H1 (cell line): ENCODE results near the gene LCE6A. TPM values are rescaled to one million over a fixed set of nuclear protein-coding genes. Genes with fewer than 3 reads are reported as not detected.

Source experiments
- CTCF ChIA-PET: fragments of 300-600 bp; sonication (Branson Sonifier 250); formaldehyde crosslinking; loops from one replicate; lab custom pipeline; 2021; ENCODE audit not compliant: partially characterized antibody; lab: Charles Lee
- POLR2A ChIA-PET: fragments of 300-600 bp; sonication (Branson Sonifier 250); formaldehyde crosslinking; loops from one replicate; lab custom pipeline; 2021; ENCODE audit warnings: inconsistent platforms; ENCODE audit not compliant: partially characterized antibody; lab: Charles Lee
- DNase-seq, 2 experiments: peaks; one replicate each; pipeline versions ENCODE4 v3.0.0 to v3.0.0-alpha.2; 2010 to 2022; ENCODE audit warnings: low spot score in 2 of 2, low read depth in 1 of 2, mixed read lengths in 1 of 2
- FAIRE-seq: peaks from 2 replicates; lab custom pipeline; 2011; peaks lifted over from hg19 to GRCh38; lab: Jason Lieb, UNC
- H2AFZ ChIP-seq: 2 replicates; pipeline ENCODE4 v1.8.1; 2012; ENCODE audit warnings: low read length, inconsistent platforms
- H2AK5ac ChIP-seq: 2 replicates; pipeline ENCODE4 v1.6.1; 2013; ENCODE audit warnings: low read depth, low read length
- H2BK120ac ChIP-seq: replicated peaks from 2 replicates; pipeline ENCODE3; 2013; ENCODE audit warnings: low read depth, low read length, inconsistent platforms
- H2BK12ac ChIP-seq: 2 replicates; pipeline ENCODE4 v1.6.1; 2013; ENCODE audit warnings: low read depth, low read length
- H2BK15ac ChIP-seq: 2 replicates; pipeline ENCODE4 v1.6.1; 2013; ENCODE audit warnings: low read length
- H2BK20ac ChIP-seq: 2 replicates; pipeline ENCODE4 v1.6.1; 2013; ENCODE audit warnings: low read length
- H2BK5ac ChIP-seq: 2 replicates; pipeline ENCODE4 v1.6.1; 2013; ENCODE audit warnings: low read depth, low read length
- H3K14ac ChIP-seq: 2 replicates; pipeline ENCODE4 v1.6.1; 2013; ENCODE audit warnings: inconsistent platforms; ENCODE audit not compliant: insufficient read length
- H3K18ac ChIP-seq: 2 replicates; pipeline ENCODE4 v1.6.1; 2013; ENCODE audit warnings: low read length; ENCODE audit errors: extremely low read depth
- H3K23ac ChIP-seq: 2 replicates; pipeline ENCODE4 v1.6.1; 2013; ENCODE audit warnings: inconsistent platforms; ENCODE audit not compliant: insufficient read length
- H3K23me2 ChIP-seq: 2 replicates; pipeline ENCODE4 v1.6.1; 2013; ENCODE audit warnings: low read depth, low read length
- H3K27ac ChIP-seq: 2 replicates; pipeline ENCODE4 v1.6.1; 2011; ENCODE audit warnings: low read depth, low read length, inconsistent platforms
- H3K27me3 ChIP-seq, 4 experiments: replicated peaks in 1 of 4; 1 replicate in 1 of 4; 2 replicates in 3 of 4; pipeline versions ENCODE4 v1.6.1 to v1.8.1; 2011 to 2013; ENCODE audit warnings: low read length in 3 of 4, mild to moderate bottlenecking in 3 of 4, inconsistent platforms in 2 of 4, mixed read lengths in 2 of 4, moderate library complexity in 1 of 4; ENCODE audit not compliant: control insufficient read depth in 3 of 4, insufficient read depth in 3 of 4; ENCODE audit errors: extremely low read depth in 1 of 4
- H3K36me3 ChIP-seq, 4 experiments: 2 replicates each; pipeline versions ENCODE4 v1.6.1 to v1.8.1; 2011 to 2013; ENCODE audit warnings: mild to moderate bottlenecking in 4 of 4, low read length in 3 of 4, moderate library complexity in 2 of 4, control low read depth in 1 of 4, inconsistent platforms in 1 of 4; ENCODE audit not compliant: insufficient read depth in 4 of 4, control insufficient read depth in 2 of 4
- H3K4ac ChIP-seq: replicated peaks from 2 replicates; pipeline ENCODE3; 2013; ENCODE audit warnings: low read length, low read depth, mixed read lengths, inconsistent platforms; ENCODE audit not compliant: insufficient read length
- H3K4me1 ChIP-seq, 4 experiments: replicated peaks in 1 of 4; 1 replicate in 1 of 4; 2 replicates in 3 of 4; pipeline versions ENCODE4 v1.6.1 to v1.8.1; 2011 to 2013; ENCODE audit warnings: low read length in 3 of 4, inconsistent platforms in 2 of 4, mixed read lengths in 1 of 4; ENCODE audit not compliant: insufficient read depth in 4 of 4, control insufficient read depth in 3 of 4
- H3K4me2 ChIP-seq, 2 experiments: 2 replicates each; pipeline versions ENCODE4 v1.6.1 to v1.8.1; 2011 to 2013; ENCODE audit warnings: low read depth in 2 of 2, low read length in 2 of 2, control low read depth in 1 of 2, inconsistent platforms in 1 of 2, mild to moderate bottlenecking in 1 of 2; ENCODE audit not compliant: insufficient read depth in 1 of 2
- H3K4me3 ChIP-seq, 4 experiments: fragments of 200-600, 300-600 bp in 1 of 4; sonication (generic), shearing (Covaris generic), sonication (Bioruptor Twin) in 1 of 4; 2 replicates each; pipeline versions ENCODE4 v1.5.1 to v1.8.1; 2011 to 2016; ENCODE audit warnings: low read length in 4 of 4, low read depth in 3 of 4, control low read depth in 2 of 4, inconsistent platforms in 2 of 4, mild to moderate bottlenecking in 2 of 4, mixed read lengths in 1 of 4, moderate library complexity in 1 of 4; ENCODE audit not compliant: insufficient read depth in 2 of 4; ENCODE audit errors: extremely low read depth in 1 of 4
- H3K56ac ChIP-seq: replicated peaks from 2 replicates; pipeline ENCODE3; 2013; ENCODE audit warnings: low read depth, mild to moderate bottlenecking, mixed read lengths, low read length, inconsistent platforms; ENCODE audit not compliant: insufficient read length
- H3K79me1 ChIP-seq: 2 replicates; pipeline ENCODE4 v1.6.1; 2013; ENCODE audit warnings: low read depth, low read length, control low read depth
- H3K79me2 ChIP-seq, 2 experiments: 2 replicates each; pipeline versions ENCODE4 v1.6.1 to v1.8.1; 2012 to 2013; ENCODE audit warnings: low read length in 2 of 2, mild to moderate bottlenecking in 2 of 2, inconsistent platforms in 1 of 2; ENCODE audit not compliant: insufficient read depth in 2 of 2, control insufficient read depth in 1 of 2
- H3K9ac ChIP-seq, 4 experiments: replicated peaks in 1 of 4; 1 replicate in 1 of 4; 2 replicates in 3 of 4; pipeline versions ENCODE4 v1.6.1 to v1.8.1; 2011 to 2013; ENCODE audit warnings: low read depth in 3 of 4, low read length in 3 of 4, control low read depth in 2 of 4, mild to moderate bottlenecking in 2 of 4, moderate library complexity in 2 of 4, inconsistent platforms in 1 of 4; ENCODE audit errors: extremely low read depth in 1 of 4
- H3K9me3 ChIP-seq, 2 experiments: 2 replicates each; pipeline versions ENCODE4 v1.6.1 to v1.8.1; 2012 to 2013; ENCODE audit warnings: mild to moderate bottlenecking in 2 of 2, moderate library complexity in 2 of 2, control low read depth in 1 of 2, inconsistent platforms in 1 of 2, low read depth in 1 of 2, low read length in 1 of 2, mixed read lengths in 1 of 2; ENCODE audit not compliant: insufficient read depth in 2 of 2
- H4K20me1 ChIP-seq, 2 experiments: replicated peaks in 1 of 2; 2 replicates each; pipeline versions ENCODE3 to v1.8.1; 2011 to 2013; ENCODE audit warnings: inconsistent platforms in 2 of 2, low read length in 2 of 2, mild to moderate bottlenecking in 1 of 2; ENCODE audit not compliant: insufficient read depth in 2 of 2, control insufficient read depth in 1 of 2
- H4K5ac ChIP-seq: 2 replicates; pipeline ENCODE4 v1.6.1; 2013; ENCODE audit warnings: low read length, low read depth, mixed read lengths, inconsistent platforms; ENCODE audit not compliant: insufficient read length
- H4K8ac ChIP-seq: 2 replicates; pipeline ENCODE4 v1.8.0; 2013; ENCODE audit warnings: mild to moderate bottlenecking, moderate library complexity, low read length, inconsistent platforms; ENCODE audit not compliant: insufficient read depth; ENCODE audit errors: extremely low read depth
- H4K91ac ChIP-seq: replicated peaks from 2 replicates; pipeline ENCODE3; 2013; ENCODE audit warnings: low read length, mixed read lengths, inconsistent platforms; ENCODE audit not compliant: insufficient read length
- HDAC2 ChIP-seq, 2 experiments: fragments of 300-600 bp in 1 of 2; sonication (generic) in 1 of 2; IDR thresholded peaks; 2 replicates each; pipeline ENCODE4 v1.6.1; 2011 to 2012; ENCODE audit warnings: low read depth in 2 of 2, low read length in 2 of 2, mild to moderate bottlenecking in 2 of 2, moderate library complexity in 2 of 2, borderline replicate concordance in 1 of 2, inconsistent platforms in 1 of 2
- POLR2AphosphoS5 ChIP-seq: IDR thresholded peaks from 2 replicates; pipeline ENCODE4 v1.6.1; 2011; ENCODE audit warnings: low read depth, low read length
- TAF7 ChIP-seq: optimal IDR thresholded peaks from 2 replicates; pipeline ENCODE3; 2011; ENCODE audit warnings: low read depth, mild to moderate bottlenecking, inconsistent platforms, low read length, moderate library complexity, borderline replicate concordance
- WGBS, 2 experiments: shearing (Covaris generic) in 1 of 2; methylation state at CpG; one replicate each; pipeline versions ENCODE4 v1.1.6 to v1.1.7; 2013 to 2015; ENCODE audit warnings: low lambda C conversion rate in 2 of 2, mixed read lengths in 2 of 2, inconsistent platforms in 1 of 2, low coverage in 1 of 2, missing lambda C conversion rate in 1 of 2; ENCODE audit not compliant: insufficient replicate concordance in 2 of 2, insufficient coverage in 1 of 2, insufficient read length in 1 of 2; ENCODE audit errors: extremely low coverage in 1 of 2, missing lambda C conversion rate in 1 of 2; 5-methylcytosine and 5-hydroxymethylcytosine counted together
- polyA plus RNA-seq, 7 experiments: library from polyadenylated mRNA; depleted of rRNA in 3 of 7; stranded (reverse) in 5 of 7; unstranded in 2 of 7; fragments of >200 nt in 5 of 7; fragments of 200-250 nt in 2 of 7; gene quantifications; 1 replicate in 5 of 7; 2 replicates in 1 of 7; 4 replicates in 1 of 7; pipeline versions ENCODE4 v1.2.1 to v1.2.3, GENCODE V29; 2011 to 2013; ENCODE audit warnings: missing spikeins in 2 of 7, mixed read lengths in 2 of 7
- total RNA-seq: library from RNA; stranded (reverse); fragmentation: NEBNext Ultra II Directional; extraction: Animal tissue kit (Norgen Biotek cat#: 25700); gene quantifications from 2 replicates; pipeline ENCODE4 v1.2.1, GENCODE V29; 2021

LCE6A gene
- total and polyA plus RNA-seq, 2 of the 8 experiments (the other 6 are each of a cell fraction or from before 2014, with no cell fraction given): not detected

GRCh38 chr1:152795686-152796085 lies 47.0 kb upstream of the LCE6A start:
- Histone ChIP-seq H2BK120ac (no peak overlapping the region), H3K4me3 (no peak overlapping the region), H3K14ac (no peak overlapping the region), H3K27ac (no peak overlapping the region), H2BK20ac (no peak overlapping the region), H3K9me3 (peaks cover 19 to 39% of the 10 kb centered on the region in 2 experiments; a peak in 3 of 4 replicates), H3K56ac (no peak overlapping the region), H2BK12ac (no peak overlapping the region), H3K23ac (no peak overlapping the region), H3K27me3 (no peaks in the 10 kb centered on the region), H3K79me1 (no peaks in the 10 kb centered on the region), H2BK15ac (no peak overlapping the region), H3K9ac (no peak overlapping the region), H4K20me1 (no peaks in the 10 kb centered on the region), H4K5ac (no peak overlapping the region), H3K4me2 (no peak overlapping the region), H2AK5ac (no peak overlapping the region), H2BK5ac (no peak overlapping the region), H3K4me1 (no peaks in the 10 kb centered on the region), H3K79me2 (no peaks in the 10 kb centered on the region), H4K8ac (no peak overlapping the region), H3K18ac (no peak overlapping the region), H4K91ac (no peak overlapping the region), H3K23me2 (no peaks in the 10 kb centered on the region), H3K36me3 (no peaks in the 10 kb centered on the region), H3K4ac (no peak overlapping the region), H2AFZ (no peak overlapping the region)
- no peak for DNase-seq
- ChIA-PET POLR2A (no interaction called here), CTCF (interaction anchor here (0.6 kb wide), 1 partner anchor 425 kb away, joined by 3 read pairs; no protein-coding TSS in a partner anchor)
- TF ChIP-seq TAF7 (no peak), POLR2AphosphoS5 (no peak), HDAC2 (IDR thresholded peaks at IDR 0.05; ENCODE audit: borderline replicate concordance in 1 of 2, low read depth in 2 of 2, low read length in 2 of 2) (no peak)
- FAIRE-seq: no peak
- 45% methylated on average over 3 of the region's 4 CpGs; no CpG with 5 or more reads in 1 of the 2 experiments for WGBS, 2 experiments
